ENCODE results near the gene CPNE8.

GRCh38 chr12:38911611-38912010 is 6.2 kb upstream of the CPNE8 start:
- TF ChIP-seq CTCF (IDR thresholded peaks at IDR 0.05) (peak; percentile 9; the same call in 1 of the 2 replicates), POLR2AphosphoS5 (IDR thresholded peaks at IDR 0.05; ENCODE audit: low read depth, low read length) (no peak), SIN3A (IDR thresholded peaks at IDR 0.05; ENCODE audit: borderline replicate concordance, insufficient read depth, low read depth, low read length) (no peak)

Measured in Panc1 (cell line).